Testis (tissue), 2 donors: ENCODE results near the gene GATA5.
A peak's percentile ranks its signal among the peaks of the same experiment; 100 is the strongest.

Experiments used
- CTCF ChIP-seq, 3 experiments: fragments of 450-650 bp in 2 of 3; fragments of 200-600 bp in 1 of 3; sonication (generic) in 1 of 3; IDR thresholded peaks; one replicate each; pipeline ENCODE4 v1.5.1; 2016 to 2019; ENCODE audit warnings: antibody characterized with exemption in 3 of 3, mild to moderate bottlenecking in 2 of 3, moderate library complexity in 1 of 3
- POLR2A ChIP-seq: fragments of 450-650 bp; IDR thresholded peaks from one replicate; pipeline ENCODE4 v1.6.1; 2017; ENCODE audit warnings: antibody characterized with exemption, mild to moderate bottlenecking, moderate library complexity

GRCh38 chr20:62500237-62500864 is 24.6 kb upstream of the GATA5 start:
- TF ChIP-seq POLR2A (no peak), CTCF (IDR thresholded peaks at IDR 0.05) (peak; percentile 90 to 95 (median 93))
